Activated CD8-positive, alpha-beta memory T cell treated with anti-CD3 and anti-CD28 coated beads, Interleukin-2, amount 10 ng/mL, durations not matched to agents 7 days and 5 days (primary cell): ENCODE measurements around the gene ARHGDIG. TPM values are rescaled to one million over a fixed set of nuclear protein-coding genes. Genes with fewer than 3 reads are reported as not detected.
A peak's percentile ranks its signal among the peaks of the same experiment; 100 is the strongest.

Experiments
- ATAC-seq: fragments of 150-1000 bp; cut with Tn5 transposase; one replicate; pipeline ENCODE4 v1.10.0; 2021; ENCODE audit warnings: moderate library complexity
- CTCF ChIA-PET: fragments of 350-600 bp; sonication (Branson Sonifier 250); formaldehyde crosslinking; loops from one replicate; lab custom pipeline; 2021; ENCODE audit warnings: antibody characterized with exemption; lab: Charles Lee
- DNase-seq: peaks from one replicate; pipeline ENCODE4 v3.0.0-alpha.2; 2020
- H3K27ac Mint-ChIP-seq: one replicate; pipeline ENCODE4 v1.8.0; 2021; ENCODE audit warnings: mild to moderate bottlenecking, mixed read lengths
- H3K27me3 Mint-ChIP-seq: one replicate; pipeline ENCODE4 v1.8.0; 2021; ENCODE audit warnings: mixed read lengths
- H3K36me3 Mint-ChIP-seq: one replicate; pipeline ENCODE4 v1.8.0; 2021; ENCODE audit warnings: mild to moderate bottlenecking, mixed read lengths
- H3K4me1 Mint-ChIP-seq: one replicate; pipeline ENCODE4 v1.8.0; 2021; ENCODE audit warnings: mixed read lengths
- H3K4me3 Mint-ChIP-seq: one replicate; pipeline ENCODE4 v1.8.0; 2021; ENCODE audit warnings: mild to moderate bottlenecking, moderate library complexity, mixed read lengths
- H3K9me3 Mint-ChIP-seq: one replicate; pipeline ENCODE4 v1.8.0; 2022; ENCODE audit warnings: low read depth, mixed read lengths
- total RNA-seq, 2 experiments: library from RNA; stranded (reverse); gene quantifications; one replicate each; pipeline ENCODE4 v1.2.3, GENCODE V29; 2021

ARHGDIG gene
- total RNA-seq, 2 experiments from 2014 or later: not detected

GRCh38 chr16:289395-289997 lies 9.1 kb downstream of the ARHGDIG start:
- H3K36me3 Mint-ChIP-seq: peaks cover 3% of the 10 kb centered on the region
- no peaks in the 10 kb centered on the region for H3K9me3 Mint-ChIP-seq
- no peak overlapping the region for H3K4me3 Mint-ChIP-seq
- no peaks in the 10 kb centered on the region for H3K27me3 Mint-ChIP-seq
- H3K4me1 Mint-ChIP-seq: no peaks in the 10 kb centered on the region
- DNase-seq (no peak), ATAC-seq (no peak)
- H3K27ac Mint-ChIP-seq: no peak overlapping the region
- CTCF ChIA-PET: no interaction called here

- ATAC-seq (no peak), DNase-seq (no peak)
- Mint-ChIP-seq H3K9me3 (no peaks in the 10 kb centered on the region), H3K27ac (no peak overlapping the region), H3K27me3 (no peaks in the 10 kb centered on the region), H3K36me3 (peaks cover 3% of the 10 kb centered on the region), H3K4me3 (no peak overlapping the region), H3K4me1 (no peaks in the 10 kb centered on the region)
- CTCF ChIA-PET: no interaction called here
Measured at GRCh38 chr16:290015-290680, 9.8 kb downstream of the ARHGDIG start.

- DNase-seq (no peak), ATAC-seq (no peak)
- Mint-ChIP-seq H3K36me3 (peaks cover 3% of the 10 kb centered on the region), H3K27me3 (no peaks in the 10 kb centered on the region), H3K27ac (no peak overlapping the region), H3K4me1 (no peaks in the 10 kb centered on the region), H3K4me3 (no peak overlapping the region), H3K9me3 (no peaks in the 10 kb centered on the region)
- CTCF ChIA-PET: no interaction called here
Measured at GRCh38 chr16:290681-291405, 10.5 kb downstream of the ARHGDIG start.

GRCh38 chr16:291539-291938 lies 11.1 kb downstream of the ARHGDIG start:
- peaks cover 3% of the 10 kb centered on the region for H3K36me3 Mint-ChIP-seq
- ATAC-seq: no peak
- H3K27me3 Mint-ChIP-seq: no peaks in the 10 kb centered on the region
- DNase-seq: no peak
- no peaks in the 10 kb centered on the region for H3K9me3 Mint-ChIP-seq
- H3K4me3 Mint-ChIP-seq: no peak overlapping the region
- no peak overlapping the region for H3K27ac Mint-ChIP-seq
- CTCF ChIA-PET: no interaction called here
- no peaks in the 10 kb centered on the region for H3K4me1 Mint-ChIP-seq

DNA sequence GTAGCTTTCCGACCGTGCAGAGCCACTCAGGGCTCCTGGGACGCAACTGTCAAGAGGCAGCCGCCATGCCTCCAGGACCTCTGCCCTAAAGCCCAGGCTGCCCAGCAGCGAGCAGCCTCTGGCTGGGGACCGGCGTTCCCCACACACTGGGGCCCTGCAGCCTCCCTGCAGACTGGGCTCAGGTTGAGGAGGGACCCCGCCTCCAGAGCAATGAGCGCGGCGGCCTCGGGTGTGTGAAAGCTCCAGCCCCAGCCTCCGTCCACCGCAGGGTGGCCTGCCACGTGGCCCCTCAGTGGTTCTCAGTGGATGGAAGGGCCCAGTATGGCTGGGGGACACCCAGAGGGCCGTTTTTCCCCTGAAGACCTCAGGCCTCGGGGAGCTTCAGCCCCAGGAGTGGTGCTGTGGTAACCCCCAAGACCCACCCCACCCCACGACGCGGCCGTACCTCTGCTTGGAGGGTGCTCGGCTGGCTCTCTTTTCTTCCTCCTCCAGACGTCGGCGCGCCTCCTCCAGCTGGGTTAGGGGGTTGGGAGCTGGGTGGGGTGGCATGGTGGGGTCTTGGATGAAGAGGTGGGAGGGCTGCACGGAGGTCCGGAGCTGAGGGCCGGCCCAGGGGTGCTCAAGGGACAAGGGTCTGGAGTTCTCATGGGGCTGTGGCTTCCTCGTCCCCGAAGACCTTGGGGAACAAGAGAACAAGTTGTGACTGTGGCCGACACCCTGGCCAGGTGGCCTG lies 12.8 kb downstream of the ARHGDIG start:
- CTCF ChIA-PET: no interaction called here
- DNase-seq (no peak), ATAC-seq (no peak)
- Mint-ChIP-seq H3K27me3 (no peaks in the 10 kb centered on the region), H3K36me3 (no peaks in the 10 kb centered on the region), H3K4me1 (no peaks in the 10 kb centered on the region), H3K27ac (no peak overlapping the region), H3K9me3 (no peaks in the 10 kb centered on the region), H3K4me3 (no peak overlapping the region)

DNA sequence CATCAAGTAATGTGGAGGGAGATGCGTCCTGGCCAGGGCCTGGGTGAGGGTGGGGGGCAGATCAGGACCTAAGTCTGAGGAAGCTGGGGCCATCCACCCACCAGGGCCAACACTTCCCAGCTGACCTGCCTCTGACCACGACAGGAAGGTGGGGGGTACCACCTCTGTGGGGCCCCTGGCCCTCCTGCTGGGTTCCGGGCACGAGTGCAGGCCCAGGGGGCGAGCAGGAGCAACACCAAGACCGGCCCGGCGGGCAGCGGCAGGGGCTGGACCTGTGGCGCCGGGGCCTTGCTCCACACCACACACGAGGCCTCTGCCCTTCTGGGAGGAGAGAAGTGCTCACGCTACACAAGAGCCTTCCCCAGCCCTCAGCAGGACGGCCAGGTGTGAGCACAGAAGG lies 15.9 kb downstream of the ARHGDIG start:
- H3K4me1 Mint-ChIP-seq: no peaks in the 10 kb centered on the region
- ATAC-seq (no peak), DNase-seq (no peak)
- H3K4me3 Mint-ChIP-seq: no peak overlapping the region
- CTCF ChIA-PET: interaction anchor here (1.4 kb wide), 1 partner anchor 230 kb away, joined by 3 read pairs; no protein-coding TSS in a partner anchor
- no peaks in the 10 kb centered on the region for H3K27me3 Mint-ChIP-seq
- no peaks in the 10 kb centered on the region for H3K9me3 Mint-ChIP-seq
- no peaks in the 10 kb centered on the region for H3K36me3 Mint-ChIP-seq
- no peak overlapping the region for H3K27ac Mint-ChIP-seq

DNA sequence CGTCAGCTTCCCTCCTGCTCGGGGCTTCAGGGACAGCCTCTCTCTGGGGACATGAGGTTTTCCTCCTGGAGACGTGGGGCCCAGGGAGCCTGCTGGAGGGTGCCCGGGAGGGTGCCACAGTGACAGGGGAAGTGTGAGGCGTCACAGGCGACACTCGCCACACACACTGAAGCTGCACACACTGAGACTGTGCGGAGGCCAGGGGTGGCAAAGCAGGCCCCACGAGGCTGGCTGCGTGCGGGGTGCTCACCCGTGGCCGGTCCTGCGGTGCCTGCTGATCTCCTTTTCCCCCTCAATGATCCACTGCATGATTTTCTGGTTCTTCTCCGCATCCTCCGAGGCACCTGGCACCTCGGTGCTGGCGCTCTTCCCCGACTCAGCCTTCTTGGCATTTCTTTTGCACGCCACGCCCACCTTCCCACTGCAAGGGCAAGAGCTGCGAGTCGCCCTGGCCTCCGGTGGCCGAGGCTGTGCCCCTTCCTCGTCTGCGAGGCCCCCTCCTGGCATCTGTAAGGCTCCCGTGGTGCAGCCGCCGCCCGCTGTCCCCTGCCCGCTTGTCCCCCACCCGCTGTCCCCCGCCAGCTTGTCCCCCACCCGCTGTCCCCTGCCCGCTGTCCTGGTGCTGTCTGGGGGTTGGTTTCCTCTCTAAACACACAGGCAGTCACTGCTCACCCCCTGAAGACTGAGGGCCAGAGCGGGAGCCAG lies 16.6 kb downstream of the ARHGDIG start:
- Mint-ChIP-seq H3K27me3 (no peaks in the 10 kb centered on the region), H3K36me3 (no peaks in the 10 kb centered on the region), H3K4me3 (no peak overlapping the region), H3K4me1 (no peaks in the 10 kb centered on the region), H3K27ac (no peak overlapping the region), H3K9me3 (no peaks in the 10 kb centered on the region)
- ATAC-seq (no peak), DNase-seq (no peak)
- CTCF ChIA-PET: interaction anchor here (1.4 kb wide), 1 partner anchor 231 kb away, joined by 3 read pairs; no protein-coding TSS in a partner anchor

- Mint-ChIP-seq H3K4me1 (no peaks in the 10 kb centered on the region), H3K9me3 (no peaks in the 10 kb centered on the region), H3K36me3 (no peaks in the 10 kb centered on the region), H3K27ac (no peak overlapping the region), H3K27me3 (no peaks in the 10 kb centered on the region), H3K4me3 (no peak overlapping the region)
- DNase-seq (no peak), ATAC-seq (no peak)
- CTCF ChIA-PET: no interaction called here
Measured at GRCh38 chr16:297832-298231, 17.4 kb downstream of the ARHGDIG start.

DNA sequence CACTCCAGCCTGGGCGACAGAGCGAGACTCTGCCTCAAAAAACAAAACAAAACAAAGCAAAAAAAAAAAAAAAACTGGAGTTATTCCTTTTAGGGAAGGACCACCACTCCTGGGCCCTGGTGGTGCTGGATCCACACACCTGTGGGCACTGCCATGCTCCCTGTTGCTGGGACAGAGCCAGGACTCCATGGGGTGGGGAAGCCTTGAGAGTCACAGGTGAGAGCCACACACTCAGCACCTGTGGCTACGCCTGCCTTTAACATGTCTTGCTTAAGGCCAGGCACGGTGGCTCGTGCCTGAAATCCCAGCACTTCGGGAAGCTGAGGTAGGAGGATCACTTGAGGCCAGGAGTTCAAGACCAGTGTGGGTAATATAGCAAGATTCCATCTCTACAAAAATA lies 20.8 kb downstream of the ARHGDIG start:
- H3K27ac Mint-ChIP-seq: no peak overlapping the region
- no peaks in the 10 kb centered on the region for H3K27me3 Mint-ChIP-seq
- H3K4me1 Mint-ChIP-seq: no peaks in the 10 kb centered on the region
- ATAC-seq: no peak
- no peaks in the 10 kb centered on the region for H3K9me3 Mint-ChIP-seq
- CTCF ChIA-PET: no interaction called here
- H3K4me3 Mint-ChIP-seq: no peak overlapping the region
- H3K36me3 Mint-ChIP-seq: no peaks in the 10 kb centered on the region
- DNase-seq: no peak

- CTCF ChIA-PET: no interaction called here
- H3K4me3 Mint-ChIP-seq: no peak overlapping the region
- H3K36me3 Mint-ChIP-seq: no peaks in the 10 kb centered on the region
- H3K27ac Mint-ChIP-seq: no peak overlapping the region
- H3K4me1 Mint-ChIP-seq: no peaks in the 10 kb centered on the region
- no peaks in the 10 kb centered on the region for H3K27me3 Mint-ChIP-seq
- DNase-seq: no peak
- H3K9me3 Mint-ChIP-seq: no peaks in the 10 kb centered on the region
- no peak for ATAC-seq
Measured at GRCh38 chr16:301950-302349, 21.6 kb downstream of the ARHGDIG start.

GRCh38 chr16:303760-304505 lies 23.5 kb downstream of the ARHGDIG start:
- ATAC-seq: peak; percentile 30
- no peaks in the 10 kb centered on the region for H3K9me3 Mint-ChIP-seq
- peaks cover 15% of the 10 kb centered on the region for H3K4me1 Mint-ChIP-seq
- H3K27me3 Mint-ChIP-seq: no peaks in the 10 kb centered on the region
- no peak overlapping the region for H3K27ac Mint-ChIP-seq
- H3K4me3 Mint-ChIP-seq: no peak overlapping the region
- DNase-seq: no peak
- CTCF ChIA-PET: interaction anchor here (1.2 kb wide), 1 partner anchor 207 kb away, joined by 3 read pairs; no protein-coding TSS in a partner anchor
- no peaks in the 10 kb centered on the region for H3K36me3 Mint-ChIP-seq

- Mint-ChIP-seq H3K4me3 (no peak overlapping the region), H3K4me1 (peaks cover 22% of the 10 kb centered on the region), H3K27me3 (no peaks in the 10 kb centered on the region), H3K36me3 (peaks cover 1% of the 10 kb centered on the region), H3K27ac (no peak overlapping the region), H3K9me3 (no peaks in the 10 kb centered on the region)
- CTCF ChIA-PET: no interaction called here
- DNase-seq (no peak), ATAC-seq (no peak)
Measured at GRCh38 chr16:305916-306626, 25.7 kb downstream of the ARHGDIG start.
